HepG2 (cell line): ENCODE data around the gene CARHSP1. TPM values are rescaled to one million over a fixed set of nuclear protein-coding genes. Genes with fewer than 3 reads are reported as not detected.

Experiments used
- AKAP8 ChIP-seq: sonication (generic); formaldehyde crosslinking; IDR thresholded peaks from 2 replicates; pipeline ENCODE4 v1.5.1; 2020; ENCODE audit warnings: mild to moderate bottlenecking, missing genetic modification reagents
- GPN1 ChIP-seq: sonication (generic); formaldehyde crosslinking; IDR thresholded peaks from 2 replicates; pipeline ENCODE4 v1.5.1; 2020; ENCODE audit warnings: missing genetic modification reagents, borderline replicate concordance
- HIVEP1 ChIP-seq: sonication (generic); formaldehyde crosslinking; IDR thresholded peaks from 2 replicates; pipeline ENCODE4 v1.4.0; 2020; ENCODE audit warnings: mild to moderate bottlenecking, missing genetic modification reagents
- SSRP1 ChIP-seq: IDR thresholded peaks from 2 replicates; pipeline ENCODE4 v1.6.1; 2016; ENCODE audit warnings: control low read depth
- ZFX ChIP-seq: sonication (generic); formaldehyde crosslinking; IDR thresholded peaks from 2 replicates; pipeline ENCODE4 v1.4.0; 2020; ENCODE audit warnings: mild to moderate bottlenecking, low read depth, missing genetic modification reagents, moderate library complexity
- ZMYM2 ChIP-seq: sonication (generic); formaldehyde crosslinking; IDR thresholded peaks from 2 replicates; pipeline ENCODE4 v1.8.0; 2022; ENCODE audit warnings: mild to moderate bottlenecking, missing genetic modification reagents
- ZNF296 ChIP-seq: sonication (generic); formaldehyde crosslinking; conservative IDR thresholded peaks from 2 replicates; pipeline ENCODE4 v1.5.0; 2020; ENCODE audit warnings: mild to moderate bottlenecking, missing genetic modification reagents
- ZNF451 ChIP-seq: sonication (generic); formaldehyde crosslinking; IDR thresholded peaks from 2 replicates; pipeline ENCODE4 v1.5.0; 2020; ENCODE audit warnings: mild to moderate bottlenecking, missing genetic modification reagents
- ZNF547 ChIP-seq: sonication (generic); formaldehyde crosslinking; IDR thresholded peaks from 2 replicates; pipeline ENCODE4 v1.5.1; 2020; ENCODE audit warnings: mild to moderate bottlenecking, missing genetic modification reagents
- ZNF670 ChIP-seq: sonication (generic); formaldehyde crosslinking; IDR thresholded peaks from 2 replicates; pipeline ENCODE4 v1.8.0; 2022; ENCODE audit warnings: mild to moderate bottlenecking, missing genetic modification reagents, borderline replicate concordance
- polyA plus RNA-seq, 8 experiments: library from polyadenylated mRNA; depleted of rRNA in 3 of 8; stranded (reverse) in 7 of 8; unstranded in 1 of 8; fragments of >200 nt; fragmentation: Illumina TruSeq in 4 of 8; extraction: Trizol in 4 of 8; gene quantifications; 2 replicates each; pipeline versions ENCODE4 v1.2.1 to v1.2.3, GENCODE V29; 2011 to 2016; ENCODE audit warnings: low read depth in 4 of 8, missing spikeins in 1 of 8, mixed read lengths in 1 of 8; ENCODE audit not compliant: insufficient read depth in 1 of 8
- total RNA-seq, 5 experiments: library from RNA; depleted of rRNA; stranded (reverse); fragments of >200 nt; fragmentation: Illumina TruSeq; extraction: Trizol; gene quantifications; 2 replicates each; pipeline ENCODE4 v1.2.3, GENCODE V29; 2016; ENCODE audit warnings: low read depth in 1 of 5
- TF ChIP-seq, protein P1 (sequence below): sonication (generic); formaldehyde crosslinking; IDR thresholded peaks from 2 replicates; pipeline ENCODE4 v1.4.0; 2020; ENCODE audit warnings: mild to moderate bottlenecking, missing genetic modification reagents, borderline replicate concordance

The CARHSP1 gene
- total and polyA plus RNA-seq, 2 of the 13 experiments (the other 11 are each of a cell fraction or from before 2014, with no cell fraction given): 173 to 345 TPM

GRCh38 chr16:8855051-8855786, 13.6 kb downstream of the CARHSP1 start (continued):
- TF ChIP-seq, protein P1, sequence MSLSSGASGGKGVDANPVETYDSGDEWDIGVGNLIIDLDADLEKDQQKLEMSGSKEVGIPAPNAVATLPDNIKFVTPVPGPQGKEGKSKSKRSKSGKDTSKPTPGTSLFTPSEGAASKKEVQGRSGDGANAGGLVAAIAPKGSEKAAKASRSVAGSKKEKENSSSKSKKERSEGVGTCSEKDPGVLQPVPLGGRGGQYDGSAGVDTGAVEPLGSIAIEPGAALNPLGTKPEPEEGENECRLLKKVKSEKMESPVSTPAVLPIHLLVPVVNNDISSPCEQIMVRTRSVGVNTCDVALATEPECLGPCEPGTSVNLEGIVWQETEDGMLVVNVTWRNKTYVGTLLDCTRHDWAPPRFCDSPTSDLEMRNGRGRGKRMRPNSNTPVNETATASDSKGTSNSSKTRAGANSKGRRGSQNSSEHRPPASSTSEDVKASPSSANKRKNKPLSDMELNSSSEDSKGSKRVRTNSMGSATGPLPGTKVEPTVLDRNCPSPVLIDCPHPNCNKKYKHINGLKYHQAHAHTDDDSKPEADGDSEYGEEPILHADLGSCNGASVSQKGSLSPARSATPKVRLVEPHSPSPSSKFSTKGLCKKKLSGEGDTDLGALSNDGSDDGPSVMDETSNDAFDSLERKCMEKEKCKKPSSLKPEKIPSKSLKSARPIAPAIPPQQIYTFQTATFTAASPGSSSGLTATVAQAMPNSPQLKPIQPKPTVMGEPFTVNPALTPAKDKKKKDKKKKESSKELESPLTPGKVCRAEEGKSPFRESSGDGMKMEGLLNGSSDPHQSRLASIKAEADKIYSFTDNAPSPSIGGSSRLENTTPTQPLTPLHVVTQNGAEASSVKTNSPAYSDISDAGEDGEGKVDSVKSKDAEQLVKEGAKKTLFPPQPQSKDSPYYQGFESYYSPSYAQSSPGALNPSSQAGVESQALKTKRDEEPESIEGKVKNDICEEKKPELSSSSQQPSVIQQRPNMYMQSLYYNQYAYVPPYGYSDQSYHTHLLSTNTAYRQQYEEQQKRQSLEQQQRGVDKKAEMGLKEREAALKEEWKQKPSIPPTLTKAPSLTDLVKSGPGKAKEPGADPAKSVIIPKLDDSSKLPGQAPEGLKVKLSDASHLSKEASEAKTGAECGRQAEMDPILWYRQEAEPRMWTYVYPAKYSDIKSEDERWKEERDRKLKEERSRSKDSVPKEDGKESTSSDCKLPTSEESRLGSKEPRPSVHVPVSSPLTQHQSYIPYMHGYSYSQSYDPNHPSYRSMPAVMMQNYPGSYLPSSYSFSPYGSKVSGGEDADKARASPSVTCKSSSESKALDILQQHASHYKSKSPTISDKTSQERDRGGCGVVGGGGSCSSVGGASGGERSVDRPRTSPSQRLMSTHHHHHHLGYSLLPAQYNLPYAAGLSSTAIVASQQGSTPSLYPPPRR (CRISPR knock-in tag): no peak
- TF ChIP-seq ZNF547 (CRISPR knock-in tag) (0 out of 2 replicates have a peak, but pooled peaks have one; percentile 40), AKAP8 (CRISPR knock-in tag) (peak; percentile 10; the same call in 1 of the 2 replicates), ZNF451 (no peak), ZMYM2 (CRISPR knock-in tag) (peak; percentile 58; the same call in 1 of the 2 replicates), GPN1 (CRISPR knock-in tag) (no peak; the same call in 1 of the 2 replicates), ZNF670 (CRISPR knock-in tag) (no peak), ZNF296 (CRISPR knock-in tag) (0 out of 2 replicates have a peak, but pooled peaks have one; percentile 66), HIVEP1 (CRISPR knock-in tag) (0 out of 2 replicates have a peak, but pooled peaks have one; percentile 52), ZFX (no peak), SSRP1 (CRISPR knock-in tag) (peak; percentile 84; the same call in 1 of the 2 replicates)
